Measurements from ENCODE around the gene ADAM19.
"Not testable (repeated sequence)": the region's sequence is repeated elsewhere in the genome, so short reads cannot be mapped to it uniquely, and the experiment has no call there.

Gene ADAM19

DNA sequence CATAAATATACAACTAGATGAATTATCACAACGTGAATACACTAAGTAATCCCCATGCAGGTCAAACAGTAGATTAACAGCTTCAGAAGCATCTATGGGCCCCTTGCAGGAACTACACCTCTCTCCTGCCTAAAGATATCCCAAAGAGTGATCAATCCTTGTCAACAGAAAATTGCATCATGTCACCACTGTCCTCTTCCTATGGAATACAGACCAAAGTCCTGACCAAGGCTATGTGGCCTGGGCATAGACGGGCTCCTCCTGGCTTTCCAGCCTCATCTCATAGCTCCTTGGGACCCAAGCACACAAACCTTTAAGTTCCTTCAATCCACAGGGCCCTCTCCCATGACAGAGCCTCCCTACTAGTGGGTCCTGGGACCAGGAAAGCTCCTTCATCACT, 90.2 kb downstream of the ADAM19 start:
- no peak for DNase-seq (ENCODE audit: low spot score)

DNA sequence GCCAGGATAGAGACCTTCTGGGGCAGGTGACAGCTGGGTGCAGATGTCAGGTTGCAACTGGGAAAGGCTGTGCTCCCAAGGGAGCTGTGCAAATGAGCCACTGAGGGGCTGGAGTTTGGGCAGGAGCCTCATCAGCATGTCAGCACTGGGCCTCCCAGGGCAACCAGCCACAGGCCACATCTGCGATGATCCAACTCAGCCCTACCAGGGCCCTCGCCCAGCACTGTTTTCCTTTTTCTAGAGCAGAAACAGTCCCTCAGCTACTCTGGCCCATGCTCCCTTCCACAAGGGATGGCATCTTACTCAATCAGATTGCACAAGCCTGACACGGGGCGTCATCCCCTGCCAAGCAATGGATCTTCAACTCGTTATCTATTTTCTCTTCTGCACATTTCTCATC, 90.8 kb downstream of the ADAM19 start:
- DNase-seq (ENCODE audit: low spot score): no peak

DNA sequence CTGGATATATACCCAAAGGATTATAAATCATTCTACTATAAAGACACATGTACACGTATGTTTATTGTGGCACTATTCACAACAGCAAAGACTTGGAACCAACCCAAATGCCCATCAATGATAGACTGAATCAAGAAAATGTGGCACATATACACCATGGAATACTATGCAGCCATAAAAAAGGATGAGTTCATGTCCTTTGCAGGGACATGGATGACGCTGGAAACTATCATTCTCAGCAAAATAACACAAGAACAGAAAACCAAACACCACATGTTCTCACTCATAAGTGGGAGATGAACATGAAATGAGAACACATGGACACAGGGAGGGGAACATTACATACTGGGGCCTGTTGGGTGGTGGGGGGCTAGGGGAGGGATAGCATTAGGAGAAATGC, 92.9 kb downstream of the ADAM19 start:
- DNase-seq (ENCODE audit: low spot score): not testable (repeated sequence)

DNA sequence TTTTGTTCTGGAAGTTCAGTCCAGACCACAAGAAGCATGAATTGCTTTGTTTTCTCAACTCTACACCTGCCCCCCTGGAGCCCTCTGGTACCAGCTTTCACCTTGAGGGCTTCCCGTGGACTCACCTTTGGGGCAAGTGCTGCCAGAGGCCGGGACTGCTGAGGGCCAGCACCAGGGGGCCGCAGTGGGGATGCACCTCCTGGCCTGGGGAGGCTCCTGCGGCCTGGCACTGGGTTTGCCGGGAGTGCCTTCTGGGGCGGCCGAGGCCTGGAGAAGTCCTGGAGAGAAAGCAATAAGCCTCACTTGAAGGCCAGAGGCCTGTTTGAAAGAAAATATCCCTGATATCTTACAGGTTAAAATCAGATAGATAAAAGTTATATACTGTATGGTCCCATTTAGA, 93.9 kb downstream of the ADAM19 start:
- no peak for DNase-seq (ENCODE audit: low spot score)

DNA sequence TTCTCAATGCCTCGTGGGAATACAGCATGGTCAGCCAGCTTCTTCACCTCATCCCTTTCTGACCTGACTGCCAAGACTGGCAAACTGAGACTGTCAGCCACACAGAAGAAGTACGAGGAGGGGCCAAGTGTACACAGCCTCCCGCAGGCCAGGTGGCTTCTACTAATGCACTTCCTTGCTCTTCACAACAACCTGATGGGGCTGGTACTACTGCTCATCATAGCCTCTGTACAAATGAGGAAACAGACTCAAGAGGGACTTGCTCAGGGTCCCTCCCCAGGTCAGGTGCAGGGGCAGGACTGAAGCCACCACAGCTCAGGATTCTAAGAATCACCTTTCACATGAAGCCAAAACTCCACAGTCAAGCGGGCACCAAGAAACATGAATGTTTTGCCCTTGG, 94.3 kb downstream of the ADAM19 start:
- no peak for DNase-seq (ENCODE audit: low spot score)

DNA sequence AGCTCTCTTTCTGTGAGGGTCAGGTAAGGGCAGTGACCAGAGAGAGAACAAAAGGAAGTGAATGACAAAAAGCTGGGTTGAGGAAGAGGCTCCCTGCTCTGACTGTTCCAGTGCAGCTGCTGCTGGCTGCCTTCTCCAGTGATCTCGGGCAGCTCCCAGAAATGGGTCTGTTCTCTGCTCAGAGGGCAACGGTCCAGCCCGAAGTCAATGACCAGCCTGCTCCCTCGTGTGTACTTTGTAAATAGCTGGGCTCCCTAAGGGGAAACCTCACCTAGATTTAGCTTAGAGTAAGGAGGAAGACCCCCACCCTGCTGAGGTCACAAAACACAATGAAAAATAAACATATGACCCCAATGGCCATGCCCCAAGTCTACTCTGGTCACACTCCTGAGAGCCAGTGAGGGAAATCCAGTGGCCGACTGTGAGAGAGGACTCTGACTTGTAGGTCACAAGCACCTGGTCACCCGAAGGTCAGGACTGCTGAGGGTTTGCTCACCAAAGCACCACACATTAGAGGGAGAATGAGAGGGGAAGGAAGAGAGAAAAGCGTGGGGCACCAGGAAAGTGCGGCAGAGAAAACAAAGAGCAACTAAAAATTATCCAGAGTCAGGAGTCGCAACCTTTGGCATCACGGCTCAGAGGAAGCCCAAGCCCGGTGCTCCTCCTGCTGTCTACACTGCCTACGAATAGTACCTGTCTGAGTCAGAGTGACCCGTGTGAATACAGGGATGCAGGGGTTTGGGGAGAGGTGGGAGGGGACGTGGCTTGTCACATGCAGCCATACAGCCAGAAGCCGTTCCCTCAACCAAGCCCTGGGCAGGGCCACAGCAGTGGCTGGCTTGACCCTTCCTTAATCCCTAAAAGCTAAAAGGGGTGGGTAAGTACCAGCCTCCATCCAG, 95.7 kb downstream of the ADAM19 start:
- DNase-seq (ENCODE audit: low spot score): no peak

DNA sequence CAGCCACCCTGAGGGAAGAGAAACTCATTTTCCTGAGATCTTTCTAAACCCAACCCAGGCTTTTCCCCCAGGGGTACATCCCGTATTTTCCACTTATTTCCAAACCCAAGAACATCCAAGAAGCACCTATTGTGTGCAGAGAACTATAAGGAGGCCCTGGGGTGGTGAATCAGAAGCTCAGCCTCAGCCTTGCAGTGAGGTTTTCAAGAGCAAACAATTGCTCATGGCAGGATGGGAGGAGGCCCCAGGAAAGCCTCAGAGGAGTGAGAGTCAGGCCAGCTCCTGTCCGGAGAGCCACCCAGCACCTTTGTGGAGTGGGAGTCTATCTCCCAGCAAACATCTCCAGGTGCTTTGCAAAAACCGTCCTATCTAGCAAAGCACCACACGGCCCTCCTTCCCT, 96.4 kb downstream of the ADAM19 start:
- no peak for DNase-seq (ENCODE audit: low spot score)

DNA sequence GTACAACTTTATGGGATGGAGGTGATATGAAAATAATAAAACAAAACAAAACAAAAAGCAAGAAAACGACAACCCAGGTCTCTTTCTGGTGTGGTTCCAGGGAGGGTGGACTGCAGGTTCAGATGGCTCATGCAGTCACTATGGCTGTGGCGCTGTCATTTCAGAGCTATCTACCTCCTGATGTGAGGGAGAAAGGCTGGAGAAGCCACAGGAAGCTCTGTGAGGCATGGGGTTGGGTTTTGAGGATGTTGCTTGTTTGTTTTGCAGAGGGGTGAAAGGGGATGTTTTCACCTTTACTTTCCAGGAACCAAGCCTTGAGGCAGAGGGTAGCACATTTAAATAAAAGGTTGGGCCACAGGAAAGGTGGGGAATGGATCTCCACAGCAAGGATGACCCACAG, 96.8 kb downstream of the ADAM19 start:
- DNase-seq (ENCODE audit: low spot score): no peak

DNA sequence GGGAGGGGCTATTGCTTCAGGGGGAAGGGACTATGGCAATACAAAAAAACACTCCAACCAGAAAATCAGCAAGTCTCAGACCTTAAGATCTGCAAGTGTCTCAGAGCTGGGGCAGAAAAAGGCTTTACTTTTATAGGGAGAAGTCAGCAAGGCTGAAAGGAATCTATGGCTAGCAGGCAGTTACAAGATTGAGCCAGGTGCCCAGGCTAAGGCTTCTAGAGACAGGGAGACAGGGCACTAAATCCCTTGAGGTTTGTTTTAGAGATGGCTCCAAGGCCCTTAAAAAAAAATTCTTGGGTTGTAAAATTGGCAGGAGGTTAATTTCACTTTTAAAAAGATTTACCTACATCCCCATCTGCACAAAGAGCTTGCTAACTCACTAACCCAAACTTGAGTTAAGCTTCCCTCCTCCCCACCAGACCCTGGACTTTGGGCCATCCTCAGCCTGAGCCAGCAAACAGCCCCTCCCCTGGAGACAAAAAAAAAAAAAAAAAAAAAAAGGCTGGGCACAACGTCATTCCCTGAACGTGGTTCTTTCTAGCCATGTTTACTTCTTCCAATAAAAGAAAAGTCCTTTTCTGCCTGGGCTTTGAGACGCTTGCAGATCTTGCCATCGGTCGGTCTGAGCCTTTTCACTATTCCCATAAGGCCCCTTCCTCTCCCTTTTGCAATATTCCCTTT, 97.6 kb downstream of the ADAM19 start:
- no peak for DNase-seq (ENCODE audit: low spot score)

DNA sequence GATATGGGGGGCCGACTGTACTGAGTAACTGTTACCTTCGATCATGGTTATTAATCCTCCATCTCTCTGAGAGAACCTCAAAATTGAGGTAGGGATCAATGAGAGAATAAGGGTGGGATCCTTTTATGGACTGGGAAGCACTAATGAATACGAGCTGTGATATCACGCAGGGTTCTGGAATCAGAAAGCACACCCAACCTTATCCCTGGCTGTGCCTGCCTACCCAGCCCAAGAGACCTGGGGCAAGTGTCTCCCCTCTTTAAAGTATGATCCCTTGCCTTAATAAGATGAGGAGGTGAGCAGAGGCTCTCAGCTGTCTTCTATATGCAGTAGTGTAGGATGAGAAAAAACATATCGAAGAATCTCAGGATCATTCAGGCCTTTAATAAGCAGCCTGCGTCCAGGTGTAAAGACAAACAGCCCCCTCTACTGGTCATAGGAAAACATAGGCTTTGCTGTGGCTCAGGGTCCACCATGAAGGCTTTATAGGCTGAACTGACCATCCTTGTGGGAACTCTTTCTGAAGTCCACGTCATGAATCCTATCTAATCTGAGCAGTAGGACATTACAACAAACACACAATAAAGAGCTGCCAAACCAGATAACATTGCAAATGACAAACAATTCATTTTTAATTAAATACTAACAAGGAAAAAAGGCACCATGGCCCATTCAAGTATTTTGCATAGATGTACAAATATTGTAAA, 98.7 kb downstream of the ADAM19 start:
- DNase-seq (ENCODE audit: low spot score): peak; percentile 37

DNA sequence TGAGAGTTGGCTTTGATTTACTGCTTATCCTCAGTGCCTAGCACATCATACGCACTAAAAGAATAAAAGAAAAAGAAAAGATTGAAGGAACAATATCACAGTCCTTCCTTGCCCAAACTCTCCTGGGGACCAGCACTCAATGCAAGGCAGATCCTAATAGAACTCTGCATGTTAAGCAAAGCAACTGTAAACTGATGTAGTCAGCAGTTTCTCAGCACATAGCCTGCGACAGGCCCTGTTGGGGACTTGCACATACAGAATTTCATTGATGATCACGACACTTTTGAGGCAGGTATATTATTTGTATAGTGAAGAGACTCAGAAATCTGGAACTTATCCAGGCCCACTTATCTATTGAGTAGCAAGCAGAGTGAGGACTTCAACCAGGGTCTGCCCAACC, 100.1 kb downstream of the ADAM19 start:
- DNase-seq (ENCODE audit: low spot score): no peak

DNA sequence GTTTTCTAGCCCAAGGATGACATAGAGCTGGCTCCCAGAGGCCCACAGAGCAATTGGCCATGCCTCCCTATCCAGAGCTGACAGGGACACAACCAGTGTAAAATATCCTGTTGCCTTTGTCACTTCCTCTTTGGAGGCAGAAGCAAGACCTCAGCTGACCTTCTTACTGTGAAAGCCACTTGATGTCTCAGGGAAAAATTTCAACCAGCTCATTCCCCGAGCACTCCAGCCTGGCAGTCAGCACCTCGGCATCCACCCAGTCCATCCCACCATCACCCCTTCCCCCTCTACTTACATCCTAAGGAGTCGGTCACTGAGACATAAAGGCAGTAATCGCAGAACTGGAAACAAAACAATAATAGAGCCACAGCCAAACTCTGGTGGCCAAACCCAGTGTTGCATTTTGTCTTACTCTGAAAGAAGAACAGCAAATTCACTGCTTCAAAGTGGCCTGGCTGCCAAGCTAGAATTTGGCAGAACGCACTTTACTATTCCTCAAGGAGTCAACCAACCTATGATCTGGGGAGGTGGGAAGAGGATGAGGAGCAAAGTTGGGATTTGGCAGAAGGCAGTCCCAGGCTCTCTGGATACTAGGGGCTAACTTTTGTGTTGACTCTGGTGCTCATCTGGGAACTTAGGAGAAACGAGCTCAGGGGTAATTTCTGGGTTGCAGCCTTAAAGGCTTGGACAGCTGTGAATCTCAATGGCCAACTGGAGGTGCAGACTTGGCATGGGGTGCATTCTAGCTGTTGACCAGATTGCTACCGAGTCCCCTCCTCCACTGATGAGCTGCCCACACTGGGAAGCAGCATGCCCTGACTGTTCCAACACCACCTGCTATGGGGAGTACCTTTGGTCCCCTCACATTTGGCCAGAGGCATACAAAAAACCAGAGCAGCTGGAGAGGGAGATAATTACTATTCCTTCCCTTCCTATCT, 101.9 kb downstream of the ADAM19 start:
- DNase-seq (ENCODE audit: low spot score): no peak

DNA sequence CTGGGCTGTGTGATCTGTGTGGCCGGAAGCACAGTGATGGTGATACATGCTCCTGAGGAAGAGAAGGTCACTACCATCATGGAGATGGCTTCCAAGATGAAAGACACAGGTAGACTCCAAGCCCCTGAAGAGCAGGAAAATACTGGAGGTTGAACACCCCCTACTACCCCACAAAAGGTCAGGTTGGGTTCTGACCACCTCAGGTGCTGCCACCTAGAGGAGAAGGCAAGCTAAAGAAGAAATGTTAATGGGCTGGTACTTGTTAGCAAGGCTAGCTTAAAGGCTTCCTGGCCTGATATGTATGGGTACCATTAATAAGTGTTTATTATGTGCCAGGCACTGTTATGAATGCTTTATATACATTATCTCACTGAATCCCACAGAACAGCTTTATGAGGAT, 103.9 kb downstream of the ADAM19 start:
- DNase-seq (ENCODE audit: low spot score): no peak

DNA sequence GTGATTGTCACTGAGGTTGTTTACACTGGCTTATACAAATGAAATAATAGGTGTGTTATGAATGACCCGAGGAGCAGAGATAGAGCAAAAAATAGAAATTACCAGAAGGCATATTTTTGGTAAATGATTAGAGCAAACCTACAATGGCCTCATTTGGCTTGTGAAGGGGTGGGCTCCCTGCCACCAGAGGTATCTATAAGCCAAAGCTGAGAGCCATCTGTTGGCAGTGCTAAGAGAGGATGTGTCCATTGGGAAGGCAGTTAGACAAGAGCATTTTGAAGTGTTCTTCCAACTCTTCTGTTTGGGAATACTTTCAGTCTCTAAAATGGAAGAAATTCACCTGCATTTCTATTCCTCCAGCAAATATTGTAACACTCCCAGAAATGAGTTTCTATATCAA, 104.9 kb downstream of the ADAM19 start:
- DNase-seq (ENCODE audit: low spot score): no peak

DNA sequence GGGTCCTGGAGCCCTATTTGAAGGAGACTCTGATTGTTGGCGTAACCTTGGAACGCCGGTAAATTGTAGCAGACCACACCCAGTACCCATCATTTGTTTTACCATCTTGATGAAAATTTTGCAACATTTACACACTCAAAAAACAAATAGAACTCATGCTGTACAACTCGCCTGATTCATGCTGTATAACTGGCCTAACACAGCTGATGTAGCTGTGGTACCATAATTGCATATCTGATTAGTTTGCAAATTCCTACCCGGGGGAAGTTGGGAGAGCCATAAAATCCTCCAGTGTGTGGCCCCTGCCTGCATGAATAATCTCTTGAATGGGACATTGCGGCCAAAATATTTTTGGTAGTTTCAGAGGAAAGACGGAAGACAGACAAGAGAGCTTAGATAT, 105.9 kb downstream of the ADAM19 start:
- no peak for DNase-seq (ENCODE audit: low spot score)

DNA sequence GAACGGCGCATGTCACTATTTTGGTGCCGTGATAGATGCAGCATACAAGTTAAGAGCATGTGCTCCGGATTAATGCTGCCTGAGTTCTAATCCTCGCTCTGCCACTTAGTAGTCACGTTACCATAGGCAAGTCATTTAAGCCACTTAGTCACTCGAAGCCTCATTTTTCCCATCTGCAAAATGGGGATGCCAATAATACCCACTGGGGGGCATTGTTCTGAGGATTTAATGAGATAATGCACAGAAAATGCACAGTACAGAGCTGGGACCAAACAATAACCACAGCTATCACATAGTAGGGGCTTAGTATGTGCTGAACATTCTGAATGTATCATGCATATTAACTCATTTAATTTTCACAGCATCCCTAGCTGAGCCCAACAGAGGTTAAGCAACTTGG, 106.5 kb downstream of the ADAM19 start:
- no peak for DNase-seq (ENCODE audit: low spot score)

DNA sequence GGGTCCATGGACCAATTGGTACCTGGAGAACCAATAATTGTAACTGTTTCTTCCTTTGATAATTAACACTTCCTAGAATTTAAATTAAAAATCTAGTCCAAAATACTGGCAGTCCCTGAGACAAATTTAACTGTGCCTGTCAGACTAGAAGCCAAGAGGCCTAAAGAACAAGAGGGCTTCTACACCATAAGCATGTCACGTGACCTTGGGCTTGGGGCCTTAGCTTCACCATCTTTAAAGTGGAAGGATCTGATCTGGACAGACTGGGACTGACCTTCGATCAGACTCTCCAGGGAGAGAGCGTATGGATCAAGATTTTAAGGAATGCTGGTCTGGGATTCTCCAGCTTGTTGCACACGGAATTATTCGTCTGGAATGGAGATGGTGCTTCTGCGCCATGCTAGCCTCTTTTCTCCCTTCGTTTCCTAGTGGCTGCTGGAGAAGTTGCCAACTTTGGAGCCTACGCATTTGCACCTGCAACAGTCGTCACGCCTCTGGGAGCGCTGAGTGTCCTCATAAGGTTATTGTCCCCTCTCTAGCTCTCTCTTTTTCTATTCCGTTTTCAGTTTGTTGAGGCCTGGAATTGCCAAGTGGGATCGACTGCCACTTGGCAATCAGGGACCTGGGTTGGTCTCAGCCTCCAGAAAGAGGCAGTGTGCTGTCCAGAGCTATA, 107.1 kb downstream of the ADAM19 start:
- DNase-seq (ENCODE audit: low spot score): no peak

DNA sequence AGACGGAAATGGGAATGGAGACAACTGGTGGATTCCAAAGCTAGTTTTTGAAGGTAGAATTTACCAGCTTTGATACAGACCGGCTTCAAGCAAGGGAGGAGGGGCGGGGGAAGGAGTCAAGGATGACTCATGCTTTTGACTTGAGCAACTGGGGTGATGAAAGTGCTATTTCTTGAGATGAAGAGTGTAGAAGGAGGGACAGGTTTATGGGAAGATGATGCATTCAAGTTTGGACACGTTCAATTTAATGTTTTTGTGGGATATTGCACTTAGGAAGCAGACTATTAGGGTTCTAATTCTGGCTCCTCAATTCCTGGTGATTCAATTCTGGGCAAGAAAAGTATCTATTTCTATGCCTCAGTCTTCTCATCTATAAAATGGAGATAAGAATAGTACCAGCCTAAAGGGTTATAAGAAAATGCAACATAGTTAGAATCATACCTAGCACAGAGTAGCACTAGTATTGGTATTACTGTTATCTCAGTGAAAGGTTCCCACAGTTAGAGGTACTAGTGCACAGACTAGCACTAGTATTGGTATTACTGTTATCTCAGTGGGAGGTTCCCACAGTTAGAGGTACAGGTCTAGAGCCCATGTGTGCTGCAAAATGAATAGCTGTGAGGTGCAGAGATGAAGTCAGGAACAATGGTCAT, 110.9 kb downstream of the ADAM19 start:
- peak; percentile 30 for DNase-seq (ENCODE audit: low spot score)

DNA sequence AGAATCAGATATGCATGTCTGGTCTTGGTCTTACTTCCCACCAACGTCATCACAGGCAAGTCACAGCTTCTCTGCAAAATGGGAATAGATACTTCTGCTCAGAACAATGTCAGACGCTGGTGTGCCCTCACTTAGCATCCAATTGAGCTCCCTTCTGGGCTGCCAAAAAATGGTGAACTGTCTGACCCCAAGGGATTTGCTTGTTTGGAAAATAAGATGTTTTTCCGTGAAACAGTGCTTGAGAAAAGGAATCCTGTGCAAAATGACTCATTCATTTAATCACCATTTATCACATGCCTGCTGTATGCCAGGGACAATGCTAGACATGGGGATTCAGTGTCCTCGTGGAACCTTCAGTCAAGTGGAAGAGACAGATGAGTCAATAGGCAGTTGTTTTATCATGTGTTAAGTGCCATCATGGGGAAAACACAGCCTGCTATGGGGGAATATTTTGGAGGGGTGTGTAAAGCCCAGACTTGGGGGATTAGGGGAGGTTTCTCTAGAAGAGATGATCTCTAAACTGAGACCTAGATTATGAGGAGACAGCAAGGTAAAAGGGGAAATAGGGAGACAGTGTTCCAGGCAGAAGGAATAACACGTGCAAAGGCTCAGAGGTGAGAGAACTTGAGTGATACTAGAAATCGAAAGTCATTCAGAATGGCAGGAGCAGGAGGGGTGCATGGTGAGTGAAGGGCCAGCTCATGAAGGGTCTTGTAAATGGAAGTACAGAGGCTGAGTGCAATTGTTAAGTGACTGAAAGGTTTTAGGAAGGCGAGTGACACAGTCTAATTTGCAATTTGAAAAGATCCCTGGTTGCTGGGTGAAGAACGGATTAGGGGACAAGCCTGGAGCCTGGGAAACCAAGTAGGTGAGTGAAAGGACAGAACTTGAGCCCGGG, 111.7 kb downstream of the ADAM19 start:
- no peak for DNase-seq (ENCODE audit: low spot score)

DNA sequence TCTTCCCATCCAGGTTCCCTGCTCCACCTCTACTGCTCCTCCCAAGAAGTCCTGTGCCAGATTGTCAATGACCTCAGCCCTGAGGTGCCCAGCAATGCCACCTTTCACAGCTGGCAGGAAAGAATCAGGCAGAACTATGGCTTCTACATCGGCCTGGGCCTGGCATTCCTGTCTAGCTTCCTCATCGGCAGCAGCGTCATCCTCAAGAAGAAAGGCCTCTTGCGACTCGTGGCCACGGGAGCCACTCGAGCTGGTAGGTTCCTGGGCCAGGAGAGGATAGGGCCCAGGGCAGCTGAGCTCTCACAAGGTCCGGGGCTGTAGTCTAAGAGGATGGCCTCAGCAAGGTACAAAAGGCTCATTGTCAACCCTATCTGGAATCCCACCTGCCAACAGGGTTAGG, 112.5 kb downstream of the ADAM19 start:
- DNase-seq (ENCODE audit: low spot score): no peak

All from CD4-positive, alpha-beta T cell treated with Interleukin-6 at 100 ng/mL for 8 hours (primary cell).